ENCODE results near the gene SLC25A30. TPM values are rescaled to one million over a fixed set of nuclear protein-coding genes. Genes with fewer than 3 reads are reported as not detected.

Gene SLC25A30
- total RNA-seq, 4 donors from 2014 or later = 7.4 to 16.3 (median 13.1) TPM

- H3K4me3 ChIP-seq = no peak overlapping the region
- no peak overlapping the region for H3K27ac ChIP-seq
- 90 to 95% methylated on average over 4 of the region's 4 CpGs for WGBS, 2 donors (ENCODE audit: low coverage in 1 of 2)
- H3K9me3 ChIP-seq = no peaks in the 10 kb centered on the region
- no peak for ATAC-seq
- H3K4me1 ChIP-seq = peaks cover 0 to 33% (median 3%) of the 10 kb centered on the region in 3 donors
- peaks cover 0 to 30% of the 10 kb centered on the region in 2 donors for H3K36me3 ChIP-seq
- no peaks in the 10 kb centered on the region for H3K27me3 ChIP-seq
- TF ChIP-seq POLR2AphosphoS5 (IDR thresholded peaks at IDR 0.05) (no peak), EP300 (IDR thresholded peaks at IDR 0.05) (no peak), CTCF (IDR thresholded peaks at IDR 0.05) (no peak), POLR2A (IDR thresholded peaks at IDR 0.05) (no peak)
Observed at GRCh38 chr13:45369116-45369515, 49.1 kb downstream of the SLC25A30 start.

DNA sequence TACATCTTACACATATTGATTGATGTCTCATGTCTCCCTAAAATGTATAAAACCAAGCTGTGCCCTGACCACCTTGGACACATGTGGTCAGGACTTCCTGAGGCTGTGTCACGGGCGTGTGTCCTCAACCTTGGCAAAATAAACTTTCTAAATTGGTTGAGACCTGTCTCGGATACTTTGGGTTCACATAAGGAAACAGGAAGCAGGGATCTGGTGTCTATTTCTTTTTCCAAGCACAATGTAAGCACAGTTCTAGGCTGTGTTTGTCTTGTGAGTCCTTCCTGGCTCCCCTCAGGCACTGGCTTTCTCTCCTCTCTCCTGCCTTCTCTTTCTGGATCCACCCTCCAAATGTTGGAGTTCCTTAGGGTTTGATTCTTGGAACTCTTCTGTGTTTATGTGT lies 49.6 kb downstream of the SLC25A30 start:
- H3K4me1 ChIP-seq = peaks cover 0 to 33% (median 3%) of the 10 kb centered on the region in 3 donors
- TF ChIP-seq POLR2A (IDR thresholded peaks at IDR 0.05) (no peak), CTCF (IDR thresholded peaks at IDR 0.05) (no peak), EP300 (IDR thresholded peaks at IDR 0.05) (no peak), POLR2AphosphoS5 (IDR thresholded peaks at IDR 0.05) (no peak)
- H3K4me3 ChIP-seq = no peak overlapping the region
- H3K9me3 ChIP-seq = no peaks in the 10 kb centered on the region
- peaks cover 0 to 34% of the 10 kb centered on the region in 2 donors for H3K36me3 ChIP-seq
- 4 to 13% methylated on average over 3 of the region's 3 CpGs for WGBS, 2 donors (ENCODE audit: low coverage in 1 of 2)
- no peak overlapping the region for H3K27ac ChIP-seq
- no peaks in the 10 kb centered on the region for H3K27me3 ChIP-seq
- ATAC-seq = no peak

DNA sequence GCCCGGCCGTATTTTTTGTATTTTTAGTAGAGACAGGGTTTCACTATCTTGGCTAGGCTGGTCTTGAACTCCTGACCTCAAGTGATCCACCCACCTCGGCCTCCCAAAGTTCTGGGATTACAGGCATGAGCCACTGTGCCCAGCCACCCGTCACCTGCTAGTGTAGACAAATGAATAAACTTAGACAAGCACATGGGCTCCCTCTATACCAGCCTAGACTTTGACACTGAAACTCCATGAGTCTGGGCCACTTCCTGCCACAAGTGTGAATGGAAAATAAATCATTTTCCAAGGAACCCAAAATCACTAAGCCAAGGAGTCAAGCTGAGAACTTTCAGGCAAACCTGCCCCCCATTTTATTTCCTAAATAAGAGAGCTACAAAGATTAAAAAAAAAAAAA lies 50.2 kb downstream of the SLC25A30 start:
- Histone ChIP-seq H3K27me3 (no peaks in the 10 kb centered on the region), H3K9me3 (no peaks in the 10 kb centered on the region), H3K4me1 (peaks cover 0 to 33% (median 3%) of the 10 kb centered on the region in 3 donors), H3K4me3 (no peak overlapping the region), H3K36me3 (peaks cover 0 to 39% of the 10 kb centered on the region in 2 donors), H3K27ac (no peak overlapping the region)
- 71% methylated on average over 4 of the region's 4 CpGs; no CpG with 5 or more reads in 1 of the 2 donors for WGBS, 2 donors (ENCODE audit: low coverage in 1 of 2)
- TF ChIP-seq CTCF (IDR thresholded peaks at IDR 0.05) (no peak), POLR2A (IDR thresholded peaks at IDR 0.05) (no peak), POLR2AphosphoS5 (IDR thresholded peaks at IDR 0.05) (no peak), EP300 (IDR thresholded peaks at IDR 0.05) (no peak)
- no peak for ATAC-seq

DNA sequence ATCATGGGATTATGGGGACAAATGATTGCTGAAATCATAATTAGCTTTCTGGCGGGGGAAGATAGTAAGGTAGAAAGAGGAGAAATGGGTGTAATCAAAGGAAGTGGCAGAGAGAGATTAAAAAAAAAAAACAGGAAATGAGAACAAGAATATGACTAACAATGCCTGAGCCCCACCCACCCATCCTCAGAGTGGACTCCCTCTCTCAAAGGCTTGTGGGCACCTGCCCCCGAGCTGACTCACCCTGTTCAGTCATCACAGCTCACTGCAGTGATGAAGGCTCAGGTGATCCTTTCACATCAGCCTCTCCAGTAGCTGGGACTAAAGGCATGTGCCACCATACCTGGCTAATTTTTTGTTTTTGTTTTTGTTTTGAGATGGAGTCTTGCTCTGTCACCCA lies 50.8 kb downstream of the SLC25A30 start:
- Histone ChIP-seq H3K27ac (no peak overlapping the region), H3K4me3 (no peak overlapping the region), H3K36me3 (peaks cover 0 to 45% of the 10 kb centered on the region in 2 donors), H3K4me1 (peaks cover 0 to 33% (median 3%) of the 10 kb centered on the region in 3 donors), H3K27me3 (no peaks in the 10 kb centered on the region), H3K9me3 (no peaks in the 10 kb centered on the region)
- WGBS, 2 donors (ENCODE audit: low coverage in 1 of 2) = 40 to 80% methylated on average over 1 to 2 of the region's 2 CpGs
- TF ChIP-seq POLR2AphosphoS5 (IDR thresholded peaks at IDR 0.05) = no peak
- no peak for TF ChIP-seq EP300 (IDR thresholded peaks at IDR 0.05)
- TF ChIP-seq CTCF (IDR thresholded peaks at IDR 0.05) = no peak
- TF ChIP-seq POLR2A (IDR thresholded peaks at IDR 0.05) = no peak
- no peak for ATAC-seq

GRCh38 chr13:45365558-45365885 lies 52.7 kb downstream of the SLC25A30 start:
- Histone ChIP-seq H3K9me3 (no peaks in the 10 kb centered on the region), H3K27me3 (no peaks in the 10 kb centered on the region), H3K27ac (no peak overlapping the region), H3K4me1 (peaks cover 0 to 21% (median 0%) of the 10 kb centered on the region in 3 donors), H3K36me3 (peaks cover 0 to 61% of the 10 kb centered on the region in 2 donors), H3K4me3 (no peak overlapping the region)
- TF ChIP-seq POLR2A (IDR thresholded peaks at IDR 0.05) (no peak), POLR2AphosphoS5 (IDR thresholded peaks at IDR 0.05) (no peak), EP300 (IDR thresholded peaks at IDR 0.05) (no peak), CTCF (IDR thresholded peaks at IDR 0.05) (no peak)
- ATAC-seq = no peak
- 88 to 100% methylated on average over 2 of the region's 4 CpGs for WGBS, 2 donors (ENCODE audit: low coverage in 1 of 2)
